Esophagus squamous epithelium (tissue), 4 donors: ENCODE data around the gene PDP2.

Source experiments
- POLR2A ChIP-seq, 4 donors: fragments of 450-650 bp; IDR thresholded peaks; one replicate each; pipeline ENCODE4 v1.6.1; 2017; ENCODE audit warnings: antibody characterized with exemption in 4 of 4, mild to moderate bottlenecking in 4 of 4, moderate library complexity in 3 of 4
- TF ChIP-seq, protein P1 (sequence below), 6 experiments: fragments of 450-650 bp in 4 of 6; fragments of 200-600 bp in 2 of 6; sonication (generic) in 2 of 6; IDR thresholded peaks; one replicate each; pipeline ENCODE4 v1.5.1; 2016 to 2019; ENCODE audit warnings: antibody characterized with exemption in 6 of 6, mild to moderate bottlenecking in 4 of 6, moderate library complexity in 4 of 6

DNA sequence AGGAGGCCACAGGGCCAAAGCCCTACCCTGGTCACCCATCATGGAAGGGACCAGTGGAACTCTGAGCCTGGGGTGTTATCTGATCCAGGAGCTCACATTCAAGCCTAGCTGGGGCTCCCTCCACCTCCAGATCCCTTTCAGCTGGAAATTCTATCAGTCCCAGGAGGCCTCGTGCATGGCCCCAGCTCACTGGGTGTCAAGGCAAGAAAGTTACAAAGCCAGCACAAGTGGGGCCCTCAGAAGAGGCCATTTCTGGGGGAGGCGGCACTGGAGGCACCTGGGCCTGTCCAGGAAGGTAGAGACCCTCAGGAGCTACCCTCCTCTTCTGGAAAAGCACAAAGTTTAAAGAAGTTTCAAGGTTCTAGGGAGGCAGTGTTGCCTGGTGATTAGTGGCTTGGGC, 31.3 kb upstream of the PDP2 start:
- TF ChIP-seq, protein P1, sequence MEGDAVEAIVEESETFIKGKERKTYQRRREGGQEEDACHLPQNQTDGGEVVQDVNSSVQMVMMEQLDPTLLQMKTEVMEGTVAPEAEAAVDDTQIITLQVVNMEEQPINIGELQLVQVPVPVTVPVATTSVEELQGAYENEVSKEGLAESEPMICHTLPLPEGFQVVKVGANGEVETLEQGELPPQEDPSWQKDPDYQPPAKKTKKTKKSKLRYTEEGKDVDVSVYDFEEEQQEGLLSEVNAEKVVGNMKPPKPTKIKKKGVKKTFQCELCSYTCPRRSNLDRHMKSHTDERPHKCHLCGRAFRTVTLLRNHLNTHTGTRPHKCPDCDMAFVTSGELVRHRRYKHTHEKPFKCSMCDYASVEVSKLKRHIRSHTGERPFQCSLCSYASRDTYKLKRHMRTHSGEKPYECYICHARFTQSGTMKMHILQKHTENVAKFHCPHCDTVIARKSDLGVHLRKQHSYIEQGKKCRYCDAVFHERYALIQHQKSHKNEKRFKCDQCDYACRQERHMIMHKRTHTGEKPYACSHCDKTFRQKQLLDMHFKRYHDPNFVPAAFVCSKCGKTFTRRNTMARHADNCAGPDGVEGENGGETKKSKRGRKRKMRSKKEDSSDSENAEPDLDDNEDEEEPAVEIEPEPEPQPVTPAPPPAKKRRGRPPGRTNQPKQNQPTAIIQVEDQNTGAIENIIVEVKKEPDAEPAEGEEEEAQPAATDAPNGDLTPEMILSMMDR (IDR thresholded peaks at IDR 0.05) = no peak
- no peak for TF ChIP-seq POLR2A (IDR thresholded peaks at IDR 0.05)
